GM20000 (cell line): Measurements from ENCODE around the gene ACTBL2.

ENCODE experiments used
- DNase-seq: peaks from one replicate; pipeline ENCODE4 v3.0.0; 2012; ENCODE audit warnings: low spot score
- CTCF ChIP-seq: IDR thresholded peaks from 2 replicates; pipeline ENCODE4 v1.5.1; 2012; ENCODE audit warnings: mild to moderate bottlenecking, control low read depth; ENCODE audit errors: extremely low read depth, missing control alignments

The ACTBL2 gene

GRCh38 chr5:57453728-57454127, 28.9 kb downstream of the ACTBL2 start:
- TF ChIP-seq CTCF: no peak
- DNase-seq: no peak

- no peak for TF ChIP-seq CTCF
Observed at GRCh38 chr5:57452885-57453284, 29.7 kb downstream of the ACTBL2 start.

GRCh38 chr5:57450991-57451876, 31.4 kb downstream of the ACTBL2 start:
- TF ChIP-seq CTCF: no peak
- DNase-seq: no peak

More at GRCh38 chr5:57452885-57453284, 29.7 kb downstream of the ACTBL2 start:
- DNase-seq: no peak

GRCh38 chr5:57448751-57449150, 33.9 kb downstream of the ACTBL2 start:
- no peak for TF ChIP-seq CTCF
- no peak for DNase-seq

- no peak for DNase-seq
Observed at GRCh38 chr5:57448287-57448686, 34.3 kb downstream of the ACTBL2 start.

GRCh38 chr5:57447658-57448057, 35.0 kb downstream of the ACTBL2 start:
- DNase-seq: no peak
- TF ChIP-seq CTCF: no peak

More at GRCh38 chr5:57448287-57448686, 34.3 kb downstream of the ACTBL2 start:
- no peak for TF ChIP-seq CTCF

- TF ChIP-seq CTCF: no peak
- no peak for DNase-seq
Observed at GRCh38 chr5:57446966-57447365, 35.6 kb downstream of the ACTBL2 start.
